ENCODE data around the gene LSM4. TPM values are rescaled to one million over a fixed set of nuclear protein-coding genes. Genes with fewer than 3 reads are reported as not detected.
A peak's percentile ranks its signal among the peaks of the same experiment; 100 is the strongest.

Gene LSM4
- total and polyA plus RNA-seq, 10 of the 15 experiments (the other 5 are each of a cell fraction or from before 2014, with no cell fraction given), result 12.6 to 652 (median 217) TPM

DNA sequence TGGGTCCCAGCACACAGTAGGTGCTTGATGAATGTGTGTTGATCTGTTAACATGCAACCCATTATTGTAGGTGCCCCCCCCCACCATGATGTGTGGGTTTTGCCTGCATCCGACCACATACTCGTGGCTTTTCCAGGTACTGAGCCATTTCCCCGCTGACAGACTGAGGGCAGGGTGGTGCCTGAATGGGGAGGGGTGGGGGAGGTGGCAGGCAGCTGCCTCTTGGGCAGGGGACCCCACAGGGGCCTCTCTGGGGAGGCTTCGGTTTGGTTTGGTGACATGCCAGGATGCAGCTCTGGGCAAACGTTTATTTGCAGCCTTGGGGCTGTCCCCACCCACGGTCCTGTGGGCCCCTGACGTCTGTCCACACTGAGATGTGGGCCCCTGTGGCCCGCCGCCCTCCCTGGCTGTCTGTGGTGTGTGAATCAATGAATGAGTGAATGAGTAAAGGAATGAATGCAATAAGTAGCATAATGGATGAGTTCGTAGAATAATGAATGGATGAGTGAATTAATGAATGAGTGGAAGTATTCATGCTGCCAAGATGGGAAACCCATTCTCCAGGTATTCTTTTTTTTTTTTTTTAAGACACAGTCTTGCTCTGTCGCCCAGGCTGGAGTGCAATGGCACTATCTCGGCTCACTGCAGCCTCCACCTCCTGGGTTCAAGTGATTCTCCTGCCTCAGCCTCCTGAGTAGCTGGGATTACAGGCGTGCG is 32.4 kb downstream of the LSM4 start (continued):
- TF ChIP-seq, protein P1, sequence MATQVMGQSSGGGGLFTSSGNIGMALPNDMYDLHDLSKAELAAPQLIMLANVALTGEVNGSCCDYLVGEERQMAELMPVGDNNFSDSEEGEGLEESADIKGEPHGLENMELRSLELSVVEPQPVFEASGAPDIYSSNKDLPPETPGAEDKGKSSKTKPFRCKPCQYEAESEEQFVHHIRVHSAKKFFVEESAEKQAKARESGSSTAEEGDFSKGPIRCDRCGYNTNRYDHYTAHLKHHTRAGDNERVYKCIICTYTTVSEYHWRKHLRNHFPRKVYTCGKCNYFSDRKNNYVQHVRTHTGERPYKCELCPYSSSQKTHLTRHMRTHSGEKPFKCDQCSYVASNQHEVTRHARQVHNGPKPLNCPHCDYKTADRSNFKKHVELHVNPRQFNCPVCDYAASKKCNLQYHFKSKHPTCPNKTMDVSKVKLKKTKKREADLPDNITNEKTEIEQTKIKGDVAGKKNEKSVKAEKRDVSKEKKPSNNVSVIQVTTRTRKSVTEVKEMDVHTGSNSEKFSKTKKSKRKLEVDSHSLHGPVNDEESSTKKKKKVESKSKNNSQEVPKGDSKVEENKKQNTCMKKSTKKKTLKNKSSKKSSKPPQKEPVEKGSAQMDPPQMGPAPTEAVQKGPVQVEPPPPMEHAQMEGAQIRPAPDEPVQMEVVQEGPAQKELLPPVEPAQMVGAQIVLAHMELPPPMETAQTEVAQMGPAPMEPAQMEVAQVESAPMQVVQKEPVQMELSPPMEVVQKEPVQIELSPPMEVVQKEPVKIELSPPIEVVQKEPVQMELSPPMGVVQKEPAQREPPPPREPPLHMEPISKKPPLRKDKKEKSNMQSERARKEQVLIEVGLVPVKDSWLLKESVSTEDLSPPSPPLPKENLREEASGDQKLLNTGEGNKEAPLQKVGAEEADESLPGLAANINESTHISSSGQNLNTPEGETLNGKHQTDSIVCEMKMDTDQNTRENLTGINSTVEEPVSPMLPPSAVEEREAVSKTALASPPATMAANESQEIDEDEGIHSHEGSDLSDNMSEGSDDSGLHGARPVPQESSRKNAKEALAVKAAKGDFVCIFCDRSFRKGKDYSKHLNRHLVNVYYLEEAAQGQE (IDR thresholded peaks at IDR 0.05; ENCODE audit: low read depth, low read length), result peak; percentile 33; the same call in 1 of the 2 replicates
- TF ChIP-seq MYB (IDR thresholded peaks at IDR 0.05; ENCODE audit: borderline replicate concordance, low read depth, low read length), result peak; percentile 73; the same call in 1 of the 2 replicates
- TF ChIP-seq, protein P2, sequence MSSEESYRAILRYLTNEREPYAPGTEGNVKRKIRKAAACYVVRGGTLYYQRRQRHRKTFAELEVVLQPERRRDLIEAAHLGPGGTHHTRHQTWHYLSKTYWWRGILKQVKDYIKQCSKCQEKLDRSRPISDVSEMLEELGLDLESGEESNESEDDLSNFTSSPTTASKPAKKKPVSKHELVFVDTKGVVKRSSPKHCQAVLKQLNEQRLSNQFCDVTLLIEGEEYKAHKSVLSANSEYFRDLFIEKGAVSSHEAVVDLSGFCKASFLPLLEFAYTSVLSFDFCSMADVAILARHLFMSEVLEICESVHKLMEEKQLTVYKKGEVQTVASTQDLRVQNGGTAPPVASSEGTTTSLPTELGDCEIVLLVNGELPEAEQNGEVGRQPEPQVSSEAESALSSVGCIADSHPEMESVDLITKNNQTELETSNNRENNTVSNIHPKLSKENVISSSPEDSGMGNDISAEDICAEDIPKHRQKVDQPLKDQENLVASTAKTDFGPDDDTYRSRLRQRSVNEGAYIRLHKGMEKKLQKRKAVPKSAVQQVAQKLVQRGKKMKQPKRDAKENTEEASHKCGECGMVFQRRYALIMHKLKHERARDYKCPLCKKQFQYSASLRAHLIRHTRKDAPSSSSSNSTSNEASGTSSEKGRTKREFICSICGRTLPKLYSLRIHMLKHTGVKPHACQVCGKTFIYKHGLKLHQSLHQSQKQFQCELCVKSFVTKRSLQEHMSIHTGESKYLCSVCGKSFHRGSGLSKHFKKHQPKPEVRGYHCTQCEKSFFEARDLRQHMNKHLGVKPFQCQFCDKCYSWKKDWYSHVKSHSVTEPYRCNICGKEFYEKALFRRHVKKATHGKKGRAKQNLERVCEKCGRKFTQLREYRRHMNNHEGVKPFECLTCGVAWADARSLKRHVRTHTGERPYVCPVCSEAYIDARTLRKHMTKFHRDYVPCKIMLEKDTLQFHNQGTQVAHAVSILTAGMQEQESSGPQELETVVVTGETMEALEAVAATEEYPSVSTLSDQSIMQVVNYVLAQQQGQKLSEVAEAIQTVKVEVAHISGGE (CRISPR knock-in tag; IDR thresholded peaks at IDR 0.05), result no peak
- TF ChIP-seq ESRRA (IDR thresholded peaks at IDR 0.05; ENCODE audit: low read length), result no peak; the same call in 1 of the 2 replicates
- peak; percentile 92 for TF ChIP-seq SP1 (IDR thresholded peaks at IDR 0.05; ENCODE audit: low read depth, low read length)
- TF ChIP-seq NBN (IDR thresholded peaks at IDR 0.05), result peak; percentile 80
- no peak for TF ChIP-seq FOXK2 (IDR thresholded peaks at IDR 0.05)
- TF ChIP-seq BMI1 (IDR thresholded peaks at IDR 0.05; ENCODE audit: borderline replicate concordance), result peak; percentile 43; the same call in 1 of the 2 replicates
- TF ChIP-seq EZH2 (IDR thresholded peaks at IDR 0.05; ENCODE audit: borderline replicate concordance, control insufficient read depth, low read depth, low read length), result no peak
- TF ChIP-seq, protein P3, sequence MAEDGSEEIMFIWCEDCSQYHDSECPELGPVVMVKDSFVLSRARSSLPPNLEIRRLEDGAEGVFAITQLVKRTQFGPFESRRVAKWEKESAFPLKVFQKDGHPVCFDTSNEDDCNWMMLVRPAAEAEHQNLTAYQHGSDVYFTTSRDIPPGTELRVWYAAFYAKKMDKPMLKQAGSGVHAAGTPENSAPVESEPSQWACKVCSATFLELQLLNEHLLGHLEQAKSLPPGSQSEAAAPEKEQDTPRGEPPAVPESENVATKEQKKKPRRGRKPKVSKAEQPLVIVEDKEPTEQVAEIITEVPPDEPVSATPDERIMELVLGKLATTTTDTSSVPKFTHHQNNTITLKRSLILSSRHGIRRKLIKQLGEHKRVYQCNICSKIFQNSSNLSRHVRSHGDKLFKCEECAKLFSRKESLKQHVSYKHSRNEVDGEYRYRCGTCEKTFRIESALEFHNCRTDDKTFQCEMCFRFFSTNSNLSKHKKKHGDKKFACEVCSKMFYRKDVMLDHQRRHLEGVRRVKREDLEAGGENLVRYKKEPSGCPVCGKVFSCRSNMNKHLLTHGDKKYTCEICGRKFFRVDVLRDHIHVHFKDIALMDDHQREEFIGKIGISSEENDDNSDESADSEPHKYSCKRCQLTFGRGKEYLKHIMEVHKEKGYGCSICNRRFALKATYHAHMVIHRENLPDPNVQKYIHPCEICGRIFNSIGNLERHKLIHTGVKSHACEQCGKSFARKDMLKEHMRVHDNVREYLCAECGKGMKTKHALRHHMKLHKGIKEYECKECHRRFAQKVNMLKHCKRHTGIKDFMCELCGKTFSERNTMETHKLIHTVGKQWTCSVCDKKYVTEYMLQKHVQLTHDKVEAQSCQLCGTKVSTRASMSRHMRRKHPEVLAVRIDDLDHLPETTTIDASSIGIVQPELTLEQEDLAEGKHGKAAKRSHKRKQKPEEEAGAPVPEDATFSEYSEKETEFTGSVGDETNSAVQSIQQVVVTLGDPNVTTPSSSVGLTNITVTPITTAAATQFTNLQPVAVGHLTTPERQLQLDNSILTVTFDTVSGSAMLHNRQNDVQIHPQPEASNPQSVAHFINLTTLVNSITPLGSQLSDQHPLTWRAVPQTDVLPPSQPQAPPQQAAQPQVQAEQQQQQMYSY (CRISPR knock-in tag; IDR thresholded peaks at IDR 0.05), result no peak
- TF ChIP-seq, protein P4, sequence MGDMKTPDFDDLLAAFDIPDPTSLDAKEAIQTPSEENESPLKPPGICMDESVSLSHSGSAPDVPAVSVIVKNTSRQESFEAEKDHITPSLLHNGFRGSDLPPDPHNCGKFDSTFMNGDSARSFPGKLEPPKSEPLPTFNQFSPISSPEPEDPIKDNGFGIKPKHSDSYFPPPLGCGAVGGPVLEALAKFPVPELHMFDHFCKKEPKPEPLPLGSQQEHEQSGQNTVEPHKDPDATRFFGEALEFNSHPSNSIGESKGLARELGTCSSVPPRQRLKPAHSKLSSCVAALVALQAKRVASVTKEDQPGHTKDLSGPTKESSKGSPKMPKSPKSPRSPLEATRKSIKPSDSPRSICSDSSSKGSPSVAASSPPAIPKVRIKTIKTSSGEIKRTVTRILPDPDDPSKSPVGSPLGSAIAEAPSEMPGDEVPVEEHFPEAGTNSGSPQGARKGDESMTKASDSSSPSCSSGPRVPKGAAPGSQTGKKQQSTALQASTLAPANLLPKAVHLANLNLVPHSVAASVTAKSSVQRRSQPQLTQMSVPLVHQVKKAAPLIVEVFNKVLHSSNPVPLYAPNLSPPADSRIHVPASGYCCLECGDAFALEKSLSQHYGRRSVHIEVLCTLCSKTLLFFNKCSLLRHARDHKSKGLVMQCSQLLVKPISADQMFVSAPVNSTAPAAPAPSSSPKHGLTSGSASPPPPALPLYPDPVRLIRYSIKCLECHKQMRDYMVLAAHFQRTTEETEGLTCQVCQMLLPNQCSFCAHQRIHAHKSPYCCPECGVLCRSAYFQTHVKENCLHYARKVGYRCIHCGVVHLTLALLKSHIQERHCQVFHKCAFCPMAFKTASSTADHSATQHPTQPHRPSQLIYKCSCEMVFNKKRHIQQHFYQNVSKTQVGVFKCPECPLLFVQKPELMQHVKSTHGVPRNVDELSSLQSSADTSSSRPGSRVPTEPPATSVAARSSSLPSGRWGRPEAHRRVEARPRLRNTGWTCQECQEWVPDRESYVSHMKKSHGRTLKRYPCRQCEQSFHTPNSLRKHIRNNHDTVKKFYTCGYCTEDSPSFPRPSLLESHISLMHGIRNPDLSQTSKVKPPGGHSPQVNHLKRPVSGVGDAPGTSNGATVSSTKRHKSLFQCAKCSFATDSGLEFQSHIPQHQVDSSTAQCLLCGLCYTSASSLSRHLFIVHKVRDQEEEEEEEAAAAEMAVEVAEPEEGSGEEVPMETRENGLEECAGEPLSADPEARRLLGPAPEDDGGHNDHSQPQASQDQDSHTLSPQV (IDR thresholded peaks at IDR 0.05), result no peak
- no peak for TF ChIP-seq NFYA (IDR thresholded peaks at IDR 0.05; ENCODE audit: borderline replicate concordance, low read depth, low read length)
- 0 out of 2 replicates have a peak, but pooled peaks have one; percentile 30 for TF ChIP-seq YY1 (IDR thresholded peaks at IDR 0.05; ENCODE audit: low read depth, low read length)
- peak; percentile 87 for TF ChIP-seq TCF3 (IDR thresholded peaks at IDR 0.05; ENCODE audit: borderline replicate concordance, insufficient read depth, low read depth, low read length)
